Fibroblast of peridontal ligament (primary cell): Measurements from ENCODE around the gene PEBP1.

Experiments used
- DNase-seq: peaks from one replicate; pipeline ENCODE4 v3.0.0-alpha.2; 2010; ENCODE audit errors: extremely low read depth

PEBP1 gene

GRCh38 chr12:118193958-118194357 lies 58.0 kb downstream of the PEBP1 start:
- no peak for DNase-seq
